HFF-Myc (cell line): Measurements from ENCODE around the gene HLA-DMA.

Source experiments
- DNase-seq: peaks from one replicate; pipeline ENCODE4 v3.0.0-alpha.2; 2011; ENCODE audit warnings: low read depth; ENCODE audit errors: extremely low read depth
- H3K4me3 ChIP-seq: replicated peaks from 2 replicates; pipeline ENCODE4 v1.5.1; 2011; ENCODE audit warnings: low read depth, mild to moderate bottlenecking, control low read depth, low read length
- TF ChIP-seq, protein P1 (sequence below): IDR thresholded peaks from 2 replicates; pipeline ENCODE4 v1.5.1; 2012; ENCODE audit warnings: mild to moderate bottlenecking, low read depth, low read length, control low read depth; ENCODE audit errors: missing control alignments

HLA-DMA gene

DNA sequence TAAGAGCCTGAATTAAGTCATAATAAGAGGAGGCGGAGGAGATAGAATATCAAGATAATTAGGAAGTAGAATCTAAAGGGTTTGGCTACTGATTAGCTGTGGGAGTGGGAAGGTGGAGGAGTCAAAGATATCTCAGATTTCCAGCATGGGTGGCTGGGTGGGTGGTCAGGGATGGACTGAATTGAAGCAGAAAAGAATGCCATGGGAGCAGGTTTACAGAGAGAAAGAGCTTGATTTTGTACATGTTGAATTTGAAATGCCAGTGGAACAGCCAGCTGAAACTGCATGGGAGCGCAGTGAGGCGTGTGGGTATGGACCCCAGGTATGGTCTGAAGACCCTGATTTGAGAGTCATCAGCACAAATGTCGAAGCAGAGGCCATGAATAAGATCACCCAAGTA is 1.4 kb upstream of the HLA-DMA start:
- no peak overlapping the region for H3K4me3 ChIP-seq
- TF ChIP-seq, protein P1, sequence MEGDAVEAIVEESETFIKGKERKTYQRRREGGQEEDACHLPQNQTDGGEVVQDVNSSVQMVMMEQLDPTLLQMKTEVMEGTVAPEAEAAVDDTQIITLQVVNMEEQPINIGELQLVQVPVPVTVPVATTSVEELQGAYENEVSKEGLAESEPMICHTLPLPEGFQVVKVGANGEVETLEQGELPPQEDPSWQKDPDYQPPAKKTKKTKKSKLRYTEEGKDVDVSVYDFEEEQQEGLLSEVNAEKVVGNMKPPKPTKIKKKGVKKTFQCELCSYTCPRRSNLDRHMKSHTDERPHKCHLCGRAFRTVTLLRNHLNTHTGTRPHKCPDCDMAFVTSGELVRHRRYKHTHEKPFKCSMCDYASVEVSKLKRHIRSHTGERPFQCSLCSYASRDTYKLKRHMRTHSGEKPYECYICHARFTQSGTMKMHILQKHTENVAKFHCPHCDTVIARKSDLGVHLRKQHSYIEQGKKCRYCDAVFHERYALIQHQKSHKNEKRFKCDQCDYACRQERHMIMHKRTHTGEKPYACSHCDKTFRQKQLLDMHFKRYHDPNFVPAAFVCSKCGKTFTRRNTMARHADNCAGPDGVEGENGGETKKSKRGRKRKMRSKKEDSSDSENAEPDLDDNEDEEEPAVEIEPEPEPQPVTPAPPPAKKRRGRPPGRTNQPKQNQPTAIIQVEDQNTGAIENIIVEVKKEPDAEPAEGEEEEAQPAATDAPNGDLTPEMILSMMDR: no peak
- no peak for DNase-seq

GRCh38 chr6:32953775-32954174 is 878 bp upstream of the HLA-DMA start:
- no peak overlapping the region for H3K4me3 ChIP-seq

DNA sequence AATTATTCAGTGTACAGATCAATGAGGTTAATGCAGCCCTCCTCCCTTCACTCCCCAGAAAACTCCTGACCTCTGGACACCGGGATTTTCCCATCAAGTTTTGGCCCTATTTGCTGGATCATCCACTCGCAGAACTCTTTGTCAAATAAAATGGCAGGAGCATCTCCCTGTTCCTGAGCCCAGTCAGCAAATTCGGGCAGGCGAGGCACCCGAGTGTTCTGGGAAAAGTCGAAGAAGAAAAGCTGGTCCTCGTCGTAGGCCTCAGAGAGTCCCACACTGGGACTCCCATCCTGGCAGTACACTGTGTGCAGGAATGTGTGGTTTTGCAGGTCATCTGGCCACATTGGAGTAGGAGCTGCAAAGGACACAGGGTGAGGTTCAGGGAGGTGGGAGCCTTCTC is 2.4 kb downstream of the HLA-DMA start:
- TF ChIP-seq, protein P1: no peak
- DNase-seq: no peak
- H3K4me3 ChIP-seq: no peak overlapping the region

More at GRCh38 chr6:32953775-32954174, 878 bp upstream of the HLA-DMA start:
- no peak for DNase-seq
- TF ChIP-seq, protein P1: no peak

- DNase-seq: no peak
- TF ChIP-seq, protein P1: no peak
- no peak overlapping the region for H3K4me3 ChIP-seq
Measured at GRCh38 chr6:32950010-32950409, 2.9 kb downstream of the HLA-DMA start.

DNA sequence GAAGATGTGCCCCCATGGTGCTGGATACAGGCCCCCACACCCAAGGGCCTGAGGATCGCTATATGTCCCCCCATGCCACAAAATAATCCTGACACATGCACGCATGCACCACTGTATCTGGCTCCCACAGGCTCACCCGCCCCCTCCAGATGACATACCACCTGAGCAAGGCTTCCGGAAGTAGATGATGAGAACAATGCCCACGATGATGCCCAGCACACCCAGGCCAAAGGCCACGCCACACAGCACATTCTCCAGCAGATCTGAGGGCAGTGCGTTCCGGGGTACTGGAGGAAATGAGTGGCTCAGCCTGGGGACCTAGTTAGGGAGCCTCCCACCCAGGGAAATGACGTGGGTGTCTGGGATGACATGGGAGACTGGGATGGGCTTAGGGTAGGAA is 3.8 kb downstream of the HLA-DMA start:
- H3K4me3 ChIP-seq: no peak overlapping the region
- DNase-seq: no peak
- TF ChIP-seq, protein P1: no peak

GRCh38 chr6:32947552-32948465 is 5.1 kb downstream of the HLA-DMA start:
- no peak overlapping the region for H3K4me3 ChIP-seq
- DNase-seq: no peak
- TF ChIP-seq, protein P1: peak; percentile 43
